ENCODE results near the gene WNT2B. TPM values are rescaled to one million over a fixed set of nuclear protein-coding genes. Genes with fewer than 3 reads are reported as not detected.

WNT2B gene
- total RNA-seq, 4 donors from 2014 or later = 0.78 to 2.6 (median 1.4) TPM

DNA sequence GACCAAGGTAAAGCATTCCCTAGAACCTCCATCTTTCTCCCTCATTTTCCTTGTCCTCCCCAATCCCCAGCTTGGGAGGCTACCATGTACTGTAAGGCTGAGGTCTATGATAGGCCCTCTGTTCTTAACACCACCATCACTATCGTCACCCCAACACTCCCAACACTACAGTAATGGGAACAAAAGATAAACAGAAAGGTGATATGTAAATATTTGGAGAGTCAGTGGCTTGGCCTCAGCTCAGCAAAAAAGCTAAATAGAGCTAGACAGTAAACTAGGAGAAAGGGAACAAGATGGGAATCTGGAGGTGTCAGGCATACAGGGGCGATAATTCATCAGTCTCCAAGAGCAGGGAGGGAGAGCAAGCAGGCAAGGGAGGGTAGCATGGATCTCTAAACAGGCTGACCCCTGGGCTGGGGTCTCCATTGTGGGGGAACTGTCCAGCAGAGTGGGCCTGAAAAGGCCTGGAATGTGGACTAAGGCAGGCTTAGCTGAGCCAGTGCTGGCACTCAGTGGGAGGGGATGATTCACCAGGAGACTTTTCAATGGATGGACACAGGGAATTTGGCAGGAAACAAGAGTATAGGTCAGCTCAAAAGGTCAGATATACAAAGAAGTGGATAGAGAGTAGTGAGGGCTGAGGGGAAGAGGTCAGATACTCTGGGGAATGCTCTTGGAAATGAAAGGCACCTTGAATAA, 6.7 kb downstream of the WNT2B start:
- 80 to 83% methylated on average over 2 of the region's 2 CpGs for WGBS, 2 donors
- intact Hi-C loops (cut with DNase I) = no loop called here
- Histone ChIP-seq H3K4me1 (peaks cover 0 to 6% of the 10 kb centered on the region in 2 donors), H3K27me3 (no peaks in the 10 kb centered on the region), H3K36me3 (no peaks in the 10 kb centered on the region), H3K27ac (no peak overlapping the region), H3K4me3 (replicated peaks in 1 of 3) (no peak overlapping the region), H3K9me3 (no peaks in the 10 kb centered on the region)
- no peak for DNase-seq
- TF ChIP-seq POLR2A (IDR thresholded peaks at IDR 0.05) = no peak
- TF ChIP-seq, protein P1, sequence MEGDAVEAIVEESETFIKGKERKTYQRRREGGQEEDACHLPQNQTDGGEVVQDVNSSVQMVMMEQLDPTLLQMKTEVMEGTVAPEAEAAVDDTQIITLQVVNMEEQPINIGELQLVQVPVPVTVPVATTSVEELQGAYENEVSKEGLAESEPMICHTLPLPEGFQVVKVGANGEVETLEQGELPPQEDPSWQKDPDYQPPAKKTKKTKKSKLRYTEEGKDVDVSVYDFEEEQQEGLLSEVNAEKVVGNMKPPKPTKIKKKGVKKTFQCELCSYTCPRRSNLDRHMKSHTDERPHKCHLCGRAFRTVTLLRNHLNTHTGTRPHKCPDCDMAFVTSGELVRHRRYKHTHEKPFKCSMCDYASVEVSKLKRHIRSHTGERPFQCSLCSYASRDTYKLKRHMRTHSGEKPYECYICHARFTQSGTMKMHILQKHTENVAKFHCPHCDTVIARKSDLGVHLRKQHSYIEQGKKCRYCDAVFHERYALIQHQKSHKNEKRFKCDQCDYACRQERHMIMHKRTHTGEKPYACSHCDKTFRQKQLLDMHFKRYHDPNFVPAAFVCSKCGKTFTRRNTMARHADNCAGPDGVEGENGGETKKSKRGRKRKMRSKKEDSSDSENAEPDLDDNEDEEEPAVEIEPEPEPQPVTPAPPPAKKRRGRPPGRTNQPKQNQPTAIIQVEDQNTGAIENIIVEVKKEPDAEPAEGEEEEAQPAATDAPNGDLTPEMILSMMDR (IDR thresholded peaks at IDR 0.05) = no peak

DNA sequence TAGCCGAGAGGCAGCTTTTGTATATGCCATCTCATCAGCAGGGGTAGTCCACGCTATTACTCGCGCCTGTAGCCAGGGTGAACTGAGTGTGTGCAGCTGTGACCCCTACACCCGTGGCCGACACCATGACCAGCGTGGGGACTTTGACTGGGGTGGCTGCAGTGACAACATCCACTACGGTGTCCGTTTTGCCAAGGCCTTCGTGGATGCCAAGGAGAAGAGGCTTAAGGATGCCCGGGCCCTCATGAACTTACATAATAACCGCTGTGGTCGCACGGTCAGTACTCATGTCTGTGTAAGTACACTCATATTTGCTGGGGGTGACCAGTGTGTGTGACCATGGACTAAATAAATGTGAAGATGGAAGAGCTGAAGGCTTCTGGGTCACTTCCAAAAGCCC, 7.4 kb downstream of the WNT2B start:
- Histone ChIP-seq H3K4me1 (peaks cover 0 to 6% of the 10 kb centered on the region in 2 donors), H3K27me3 (no peaks in the 10 kb centered on the region), H3K9me3 (no peaks in the 10 kb centered on the region), H3K4me3 (replicated peaks in 1 of 3) (no peak overlapping the region), H3K36me3 (no peaks in the 10 kb centered on the region), H3K27ac (no peak overlapping the region)
- DNase-seq = no peak
- WGBS, 2 donors = 88 to 92% methylated on average over 14 of the region's 14 CpGs
- TF ChIP-seq POLR2A (IDR thresholded peaks at IDR 0.05) = no peak
- TF ChIP-seq, protein P1 (IDR thresholded peaks at IDR 0.05) = no peak
- intact Hi-C loops (cut with DNase I) = no loop called here

DNA sequence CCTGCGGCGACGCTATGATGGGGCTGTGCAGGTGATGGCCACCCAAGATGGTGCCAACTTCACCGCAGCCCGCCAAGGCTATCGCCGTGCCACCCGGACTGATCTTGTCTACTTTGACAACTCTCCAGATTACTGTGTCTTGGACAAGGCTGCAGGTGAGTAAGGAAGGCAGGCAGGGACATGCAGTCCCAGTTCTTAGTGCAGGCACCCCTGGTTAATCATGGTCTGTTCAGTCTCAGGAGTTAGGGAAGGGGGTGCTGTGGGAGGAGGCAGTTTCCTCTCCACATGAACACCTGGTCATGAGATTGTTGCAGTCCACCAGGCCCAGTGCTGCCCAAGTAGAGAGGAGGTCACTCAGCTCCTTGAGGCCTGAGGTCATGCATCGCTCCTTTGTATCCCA, 8.5 kb downstream of the WNT2B start:
- TF ChIP-seq, protein P1 (IDR thresholded peaks at IDR 0.05) = no peak
- TF ChIP-seq POLR2A (IDR thresholded peaks at IDR 0.05) = no peak
- H3K27ac ChIP-seq = no peak overlapping the region
- 94 to 95% methylated on average over 9 of the region's 9 CpGs for WGBS, 2 donors
- intact Hi-C loops (cut with DNase I) = no loop called here
- H3K27me3 ChIP-seq = no peaks in the 10 kb centered on the region
- H3K4me1 ChIP-seq = peaks cover 0 to 6% of the 10 kb centered on the region in 2 donors
- DNase-seq = no peak
- no peaks in the 10 kb centered on the region for H3K36me3 ChIP-seq
- no peak overlapping the region for H3K4me3 ChIP-seq (replicated peaks in 1 of 3)
- no peaks in the 10 kb centered on the region for H3K9me3 ChIP-seq

DNA sequence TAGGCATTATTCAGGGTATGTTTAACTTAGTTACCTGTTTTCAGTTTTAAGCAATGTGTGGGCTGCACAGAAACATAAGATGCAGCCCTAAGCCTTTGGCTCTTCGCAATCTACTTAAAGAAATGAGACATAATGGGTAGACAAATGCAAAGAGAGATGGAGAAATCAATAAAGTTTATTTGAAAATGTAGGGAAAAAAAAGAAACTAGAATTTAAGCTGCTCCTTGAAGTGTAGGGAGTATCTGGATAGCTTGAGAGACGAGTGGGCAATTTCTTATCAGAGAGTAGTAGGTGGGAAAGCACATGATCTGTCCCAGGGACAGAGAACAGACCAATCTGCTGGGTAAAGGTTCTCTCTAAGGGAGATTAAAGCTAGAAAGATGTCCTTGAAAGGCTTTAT, 8.9 kb downstream of the WNT2B start:
- no peaks in the 10 kb centered on the region for H3K36me3 ChIP-seq
- WGBS, 2 donors = 91 to 92% methylated on average over 2 of the region's 2 CpGs
- no peak for DNase-seq
- no peak overlapping the region for H3K27ac ChIP-seq
- no peak overlapping the region for H3K4me3 ChIP-seq (replicated peaks in 1 of 3)
- no peaks in the 10 kb centered on the region for H3K9me3 ChIP-seq
- intact Hi-C loops (cut with DNase I) = no loop called here
- peaks cover 0 to 6% of the 10 kb centered on the region in 2 donors for H3K4me1 ChIP-seq
- H3K27me3 ChIP-seq = no peaks in the 10 kb centered on the region
- TF ChIP-seq, protein P1 (IDR thresholded peaks at IDR 0.05) = no peak
- no peak for TF ChIP-seq POLR2A (IDR thresholded peaks at IDR 0.05)

DNA sequence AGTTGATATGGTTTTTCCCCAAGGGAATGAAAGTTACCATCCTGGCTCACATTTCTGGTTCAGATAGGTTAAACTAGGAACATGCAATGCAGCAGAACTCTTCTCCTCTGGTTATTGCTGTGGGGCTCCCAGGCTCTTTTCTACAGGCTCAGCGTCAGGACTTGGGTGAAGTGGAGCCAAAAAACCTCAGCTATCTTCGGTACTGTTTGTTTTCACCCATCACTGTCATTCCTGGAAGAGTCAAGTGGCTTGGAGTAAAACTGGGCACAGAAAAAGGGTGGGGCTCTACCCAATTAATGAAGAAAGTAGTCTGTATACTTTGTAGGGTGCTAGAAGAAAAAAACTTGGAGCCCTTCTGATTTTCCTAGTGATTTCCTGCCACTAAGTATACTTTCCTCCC, 9.4 kb downstream of the WNT2B start:
- WGBS, 2 donors = 41 to 52% methylated on average over 2 of the region's 2 CpGs
- H3K9me3 ChIP-seq = no peaks in the 10 kb centered on the region
- peaks cover 0 to 6% of the 10 kb centered on the region in 2 donors for H3K4me1 ChIP-seq
- no peak overlapping the region for H3K27ac ChIP-seq
- TF ChIP-seq POLR2A (IDR thresholded peaks at IDR 0.05) = no peak
- TF ChIP-seq, protein P1 (IDR thresholded peaks at IDR 0.05) = no peak
- no peaks in the 10 kb centered on the region for H3K36me3 ChIP-seq
- no peaks in the 10 kb centered on the region for H3K27me3 ChIP-seq
- no peak for DNase-seq
- no peak overlapping the region for H3K4me3 ChIP-seq (replicated peaks in 1 of 3)
- intact Hi-C loops (cut with DNase I) = no loop called here
